Mesothelial cell of epicardium (in vitro differentiated cells): ENCODE results near the gene ABCG2. TPM values are rescaled to one million over a fixed set of nuclear protein-coding genes. Genes with fewer than 3 reads are reported as not detected.

Experiments used
- DNase-seq, 2 experiments: peaks; one replicate each; pipeline ENCODE4 v3.0.0; 2021; ENCODE audit warnings: low spot score in 2 of 2; ENCODE audit not compliant: unreplicated experiment in 2 of 2
- H3K27ac Mint-ChIP-seq: 2 replicates; pipeline ENCODE4 v1.8.0; 2021; ENCODE audit warnings: mixed read lengths
- H3K27me3 Mint-ChIP-seq: 2 replicates; pipeline ENCODE4 v1.8.0; 2021; ENCODE audit warnings: low read depth, mixed read lengths
- H3K36me3 Mint-ChIP-seq: 2 replicates; pipeline ENCODE4 v1.8.0; 2021; ENCODE audit warnings: mixed read lengths
- H3K4me1 Mint-ChIP-seq: 2 replicates; pipeline ENCODE4 v1.8.0; 2021; ENCODE audit warnings: mixed read lengths
- H3K4me3 Mint-ChIP-seq: 2 replicates; pipeline ENCODE4 v1.8.0; 2021; ENCODE audit warnings: mild to moderate bottlenecking, moderate library complexity, mixed read lengths
- H3K9me3 Mint-ChIP-seq: 2 replicates; pipeline ENCODE4 v1.8.0; 2021; ENCODE audit warnings: mixed read lengths
- total RNA-seq: library from RNA; stranded (reverse); gene quantifications from 3 replicates; pipeline ENCODE4 v1.2.1, GENCODE V29; 2021
- TF ChIP-seq, protein P1 (sequence below): fragments of 200-600 bp; sonication (generic); IDR thresholded peaks from one replicate; pipeline ENCODE4 v1.5.0; 2021; ENCODE audit warnings: antibody characterized with exemption; ENCODE audit not compliant: unreplicated experiment

Gene ABCG2
- total RNA-seq, 1 donor from 2014 or later, result 0.92 TPM

DNA sequence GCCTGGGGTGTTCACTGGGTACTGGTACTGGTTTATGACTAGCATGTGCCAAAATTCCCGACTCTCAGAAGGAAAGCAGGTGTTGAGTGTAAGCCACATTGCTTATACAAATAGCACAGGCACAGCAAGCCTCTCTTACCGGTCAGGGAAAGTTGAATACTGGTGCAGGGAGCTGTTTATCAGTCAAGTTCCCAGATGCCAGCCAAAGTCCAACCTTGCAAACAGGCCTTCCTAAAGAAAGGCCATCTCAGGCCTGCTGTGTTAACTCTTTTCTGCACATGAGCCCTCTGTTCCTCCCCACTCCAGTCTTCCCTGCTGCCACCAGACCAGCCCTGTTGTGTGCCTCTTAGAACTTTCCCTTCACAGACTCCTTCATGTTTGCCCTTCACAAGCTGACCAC lies 116.8 kb downstream of the ABCG2 start:
- Mint-ChIP-seq H3K36me3 (peaks cover 37% of the 10 kb centered on the region), H3K27ac (no peak overlapping the region), H3K4me1 (no peaks in the 10 kb centered on the region), H3K27me3 (no peaks in the 10 kb centered on the region), H3K9me3 (no peaks in the 10 kb centered on the region), H3K4me3 (no peak overlapping the region)
- no peak for DNase-seq
- TF ChIP-seq, protein P1, sequence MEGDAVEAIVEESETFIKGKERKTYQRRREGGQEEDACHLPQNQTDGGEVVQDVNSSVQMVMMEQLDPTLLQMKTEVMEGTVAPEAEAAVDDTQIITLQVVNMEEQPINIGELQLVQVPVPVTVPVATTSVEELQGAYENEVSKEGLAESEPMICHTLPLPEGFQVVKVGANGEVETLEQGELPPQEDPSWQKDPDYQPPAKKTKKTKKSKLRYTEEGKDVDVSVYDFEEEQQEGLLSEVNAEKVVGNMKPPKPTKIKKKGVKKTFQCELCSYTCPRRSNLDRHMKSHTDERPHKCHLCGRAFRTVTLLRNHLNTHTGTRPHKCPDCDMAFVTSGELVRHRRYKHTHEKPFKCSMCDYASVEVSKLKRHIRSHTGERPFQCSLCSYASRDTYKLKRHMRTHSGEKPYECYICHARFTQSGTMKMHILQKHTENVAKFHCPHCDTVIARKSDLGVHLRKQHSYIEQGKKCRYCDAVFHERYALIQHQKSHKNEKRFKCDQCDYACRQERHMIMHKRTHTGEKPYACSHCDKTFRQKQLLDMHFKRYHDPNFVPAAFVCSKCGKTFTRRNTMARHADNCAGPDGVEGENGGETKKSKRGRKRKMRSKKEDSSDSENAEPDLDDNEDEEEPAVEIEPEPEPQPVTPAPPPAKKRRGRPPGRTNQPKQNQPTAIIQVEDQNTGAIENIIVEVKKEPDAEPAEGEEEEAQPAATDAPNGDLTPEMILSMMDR, result no peak

GRCh38 chr4:88040707-88041106 lies 117.7 kb downstream of the ABCG2 start:
- Mint-ChIP-seq H3K27me3 (no peaks in the 10 kb centered on the region), H3K4me1 (no peaks in the 10 kb centered on the region), H3K9me3 (no peaks in the 10 kb centered on the region), H3K36me3 (peaks cover 41% of the 10 kb centered on the region), H3K27ac (no peak overlapping the region), H3K4me3 (no peak overlapping the region)
- TF ChIP-seq, protein P1, result no peak
- no peak for DNase-seq

Other genes with a start within 250 kb of the ABCG2 start
- 23.9 to 33.3 TPM (median 30.3 TPM) in 3 replicates for gene SPP1, start 182.9 kb downstream of the ABCG2 start, total RNA-seq
- 63.3 to 65.7 TPM (median 65.5 TPM) in 3 replicates for gene PKD2, start 151.0 kb downstream of the ABCG2 start, total RNA-seq
- 15.9 to 18.6 TPM (median 18.1 TPM) in 3 replicates for gene PPM1K, start 125.9 kb upstream of the ABCG2 start, total RNA-seq
- 18.7 to 22.4 TPM (median 21.1 TPM) in 3 replicates for gene HERC6, start 220.2 kb upstream of the ABCG2 start, total RNA-seq